ENCODE data around the gene VANGL1.

VANGL1 gene

GRCh38 chr1:115727706-115728249 is 86.0 kb downstream of the VANGL1 start:
- H3K4me3 ChIP-seq (ENCODE audit: low read depth, low read length), result no peak overlapping the region
- no peak for TF ChIP-seq CTCF (IDR thresholded peaks at IDR 0.05; ENCODE audit: insufficient read depth, low read depth, low read length, missing control alignments)
- no peak for DNase-seq (ENCODE audit: low read depth)

GRCh38 chr1:115728341-115728740 is 86.6 kb downstream of the VANGL1 start:
- H3K4me3 ChIP-seq (ENCODE audit: low read depth, low read length), result no peak overlapping the region
- TF ChIP-seq CTCF (IDR thresholded peaks at IDR 0.05; ENCODE audit: insufficient read depth, low read depth, low read length, missing control alignments), result no peak
- DNase-seq (ENCODE audit: low read depth), result no peak

GRCh38 chr1:115729756-115730155 is 88.0 kb downstream of the VANGL1 start:
- no peak overlapping the region for H3K4me3 ChIP-seq (ENCODE audit: low read depth, low read length)
- peak; percentile 81 for DNase-seq (ENCODE audit: low read depth)

GRCh38 chr1:115732316-115732715 is 90.5 kb downstream of the VANGL1 start:
- H3K4me3 ChIP-seq (ENCODE audit: low read depth, low read length), result no peak overlapping the region
- TF ChIP-seq CTCF (IDR thresholded peaks at IDR 0.05; ENCODE audit: insufficient read depth, low read depth, low read length, missing control alignments), result no peak
- no peak for DNase-seq (ENCODE audit: low read depth)

More at GRCh38 chr1:115729756-115730155, 88.0 kb downstream of the VANGL1 start:
- no peak for TF ChIP-seq CTCF (IDR thresholded peaks at IDR 0.05; ENCODE audit: insufficient read depth, low read depth, low read length, missing control alignments)

- TF ChIP-seq CTCF (IDR thresholded peaks at IDR 0.05; ENCODE audit: insufficient read depth, low read depth, low read length, missing control alignments), result no peak
- H3K4me3 ChIP-seq (ENCODE audit: low read depth, low read length), result no peak overlapping the region
- DNase-seq (ENCODE audit: low read depth), result no peak
Observed at GRCh38 chr1:115740811-115741210, 99.0 kb downstream of the VANGL1 start.

GRCh38 chr1:115744646-115745275 is 103.0 kb downstream of the VANGL1 start:
- no peak for DNase-seq (ENCODE audit: low read depth)
- no peak overlapping the region for H3K4me3 ChIP-seq (ENCODE audit: low read depth, low read length)
- no peak for TF ChIP-seq CTCF (IDR thresholded peaks at IDR 0.05; ENCODE audit: insufficient read depth, low read depth, low read length, missing control alignments)

Data from GM12865 (cell line).